Stomach (tissue), 9 donors: Measurements from ENCODE around the gene RAB6B. TPM values are rescaled to one million over a fixed set of nuclear protein-coding genes. Genes with fewer than 3 reads are reported as not detected.

ENCODE experiments used
- DNase-seq, 2 donors: peaks; one replicate each; pipeline versions ENCODE4 v3.0.0 to v3.0.0-alpha.2; 2013 to 2019
- H3K27ac ChIP-seq, 5 donors: fragments of 200-600 bp in 4 of 5; sonication (generic) in 4 of 5; one replicate each; pipeline ENCODE4 v1.5.1; 2013 to 2019; ENCODE audit warnings: mild to moderate bottlenecking in 1 of 5, moderate library complexity in 1 of 5
- H3K27me3 ChIP-seq, 3 donors: fragments of 200-600 bp; sonication (generic); one replicate each; pipeline ENCODE4 v1.5.1; 2017 to 2019; ENCODE audit warnings: mixed run types in 1 of 3
- H3K36me3 ChIP-seq, 4 donors: fragments of 200-600 bp; sonication (generic); 1 replicate in 3 of 4; 2 replicates in 1 of 4; pipeline ENCODE4 v1.5.1; 2016 to 2019
- H3K4me1 ChIP-seq, 4 donors: fragments of 200-600 bp; sonication (generic); one replicate each; pipeline ENCODE4 v1.5.1; 2016 to 2019
- H3K4me3 ChIP-seq, 4 donors: fragments of 200-600 bp; sonication (generic) in 3 of 4; one replicate each; pipeline ENCODE4 v1.5.1; 2016 to 2019; ENCODE audit warnings: mild to moderate bottlenecking in 1 of 4
- H3K9me3 ChIP-seq, 4 donors: fragments of 200-600 bp; sonication (generic); one replicate each; pipeline ENCODE4 v1.5.1; 2016 to 2019
- CTCF ChIP-seq, 7 experiments: fragments of 450-650 bp in 4 of 7; fragments of 200-600 bp in 3 of 7; sonication (generic) in 3 of 7; IDR thresholded peaks; one replicate each; pipeline ENCODE4 v1.5.1; 2016 to 2019; ENCODE audit warnings: antibody characterized with exemption in 7 of 7, control low read depth in 2 of 7, mild to moderate bottlenecking in 1 of 7
- EP300 ChIP-seq: sonication (generic); formaldehyde crosslinking; IDR thresholded peaks from one replicate; pipeline ENCODE4 v1.6.1; 2017; ENCODE audit warnings: antibody characterized with exemption
- POLR2A ChIP-seq, 4 donors: fragments of 450-650 bp; IDR thresholded peaks; one replicate each; pipeline ENCODE4 v1.6.1; 2016; ENCODE audit warnings: antibody characterized with exemption in 4 of 4, control low read depth in 2 of 4, mild to moderate bottlenecking in 1 of 4, moderate library complexity in 1 of 4
- POLR2AphosphoS5 ChIP-seq, 3 donors: sonication (generic); formaldehyde crosslinking; IDR thresholded peaks; one replicate each; pipeline ENCODE4 v1.6.1; 2016; ENCODE audit warnings: antibody characterized with exemption in 3 of 3
- WGBS, 5 donors: extraction: QIAGEN DNeasy Blood & Tissue Kit in 3 of 5; methylation state at CpG; one replicate each; pipeline versions ENCODE4 v1.1.5 to v1.1.7; 2013 to 2018; 5-methylcytosine and 5-hydroxymethylcytosine counted together
- intact Hi-C: fragments of 100-400 bp; cut with DNase I; formaldehyde crosslinking; loops from one replicate; pipeline ENCODE4 v1.15.1; 2023; ENCODE audit warnings: low total_unique reads
- polyA plus RNA-seq, 3 donors: library from polyadenylated mRNA; stranded (reverse); fragments of 200-250 nt; gene quantifications; one replicate each; pipeline ENCODE4 v1.2.3, GENCODE V29; 2013
- total RNA-seq, 5 donors: library from RNA; depleted of rRNA; stranded (reverse); fragments of >200 nt; gene quantifications; one replicate each; pipeline versions ENCODE4 v1.1.0 to v1.2.3, GENCODE V29; 2014 to 2016
- donor health status: healthy with polysubstance abuse.
- donor health status: Bipolar disorder and iron deficiency.
- donor health status: healthy.

Gene RAB6B
- total and polyA plus RNA-seq, 8 donors = 0.58 to 7.5 (median 1.9) TPM

DNA sequence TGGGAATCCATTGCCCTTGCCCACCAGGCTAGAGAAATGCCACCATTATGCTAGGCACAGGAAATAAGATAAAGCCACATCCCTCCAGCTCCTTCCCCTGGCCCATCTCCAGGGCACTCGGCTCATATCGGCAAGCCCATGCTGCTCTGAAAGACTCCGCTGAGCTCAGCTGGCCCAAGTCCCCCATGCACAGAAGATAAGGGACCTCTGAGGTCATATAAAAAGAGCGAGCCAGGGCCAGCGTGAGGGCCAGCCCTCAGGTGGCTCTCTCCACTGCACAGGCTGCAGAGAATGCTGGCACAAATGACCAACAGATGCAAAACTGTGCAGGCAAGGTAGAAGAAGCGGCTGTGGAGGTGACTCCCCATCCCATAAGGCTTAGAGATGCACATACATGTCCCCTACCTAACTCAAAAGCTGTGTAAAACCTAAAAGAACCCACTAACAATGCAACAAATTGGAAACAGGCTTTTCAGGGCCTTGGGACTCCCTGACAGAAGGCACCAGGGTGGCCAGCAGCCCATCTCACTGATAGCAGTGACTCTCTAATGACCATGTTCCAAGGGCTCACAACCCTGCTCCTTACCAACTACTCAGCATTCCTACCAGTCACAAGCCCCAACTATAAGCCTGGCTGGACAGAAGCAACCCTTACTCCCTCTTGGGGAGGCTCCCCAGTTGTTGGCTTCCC is 3.0 kb downstream of the RAB6B start:
- Histone ChIP-seq H3K4me3 (no peak overlapping the region), H3K36me3 (no peaks in the 10 kb centered on the region), H3K27ac (no peak overlapping the region), H3K9me3 (no peaks in the 10 kb centered on the region), H3K4me1 (peaks cover 19 to 25% (median 24%) of the 10 kb centered on the region in 4 donors), H3K27me3 (peaks cover 0 to 35% (median 18%) of the 10 kb centered on the region in 3 donors)
- 35 to 66% (median 58%) methylated on average over 6 of the region's 6 CpGs for WGBS, 5 donors
- TF ChIP-seq POLR2A (IDR thresholded peaks at IDR 0.05) = no peak
- TF ChIP-seq CTCF (IDR thresholded peaks at IDR 0.05) = no peak
- no peak for TF ChIP-seq EP300
- TF ChIP-seq POLR2AphosphoS5 (IDR thresholded peaks at IDR 0.05) = no peak
- no peak for DNase-seq
- intact Hi-C loops = no loop called here

GRCh38 chr3:133891662-133892378 is 3.9 kb downstream of the RAB6B start:
- 87 to 96% (median 93%) methylated on average over 10 to 11 of the region's 11 CpGs for WGBS, 5 donors
- no peak for DNase-seq

GRCh38 chr3:133890972-133891644 is 4.6 kb downstream of the RAB6B start:
- H3K4me1 ChIP-seq = peaks cover 15 to 22% (median 20%) of the 10 kb centered on the region in 4 donors
- WGBS, 5 donors = 85 to 96% (median 95%) methylated on average over 5 of the region's 5 CpGs
- intact Hi-C loops = no loop called here
- H3K27ac ChIP-seq = no peak overlapping the region
- H3K9me3 ChIP-seq = no peaks in the 10 kb centered on the region
- DNase-seq = no peak
- no peaks in the 10 kb centered on the region for H3K36me3 ChIP-seq
- H3K27me3 ChIP-seq = peaks cover 0 to 23% (median 14%) of the 10 kb centered on the region in 3 donors
- H3K4me3 ChIP-seq = no peak overlapping the region
- TF ChIP-seq CTCF (IDR thresholded peaks at IDR 0.05) (no peak), EP300 (no peak), POLR2A (IDR thresholded peaks at IDR 0.05) (no peak), POLR2AphosphoS5 (IDR thresholded peaks at IDR 0.05) (no peak)

More at GRCh38 chr3:133891662-133892378, 3.9 kb downstream of the RAB6B start:
- Histone ChIP-seq H3K36me3 (no peaks in the 10 kb centered on the region), H3K27ac (no peak overlapping the region), H3K4me1 (peaks cover 19 to 25% (median 24%) of the 10 kb centered on the region in 4 donors), H3K4me3 (no peak overlapping the region), H3K27me3 (peaks cover 0 to 29% (median 18%) of the 10 kb centered on the region in 3 donors), H3K9me3 (no peaks in the 10 kb centered on the region)
- no peak for TF ChIP-seq POLR2AphosphoS5 (IDR thresholded peaks at IDR 0.05)
- TF ChIP-seq CTCF (IDR thresholded peaks at IDR 0.05) = no peak
- no peak for TF ChIP-seq POLR2A (IDR thresholded peaks at IDR 0.05)
- no peak for TF ChIP-seq EP300
- intact Hi-C loops = no loop called here

- Histone ChIP-seq H3K27ac (no peak overlapping the region), H3K4me1 (peaks cover 8 to 11% (median 10%) of the 10 kb centered on the region in 4 donors), H3K36me3 (no peaks in the 10 kb centered on the region), H3K9me3 (no peaks in the 10 kb centered on the region), H3K4me3 (no peak overlapping the region), H3K27me3 (peaks cover 0 to 12% (median 5%) of the 10 kb centered on the region in 3 donors)
- intact Hi-C loops = no loop called here
- no peak for DNase-seq
- TF ChIP-seq POLR2A (IDR thresholded peaks at IDR 0.05) (no peak), POLR2AphosphoS5 (IDR thresholded peaks at IDR 0.05) (no peak)
- 85 to 95% (median 90%) methylated on average over 2 of the region's 2 CpGs for WGBS, 5 donors
These were observed 5.6 kb downstream of the RAB6B start for GRCh38 chr3:133890037-133890436.
